ENCODE results near the gene RIMS1.

RIMS1 gene, protein sequence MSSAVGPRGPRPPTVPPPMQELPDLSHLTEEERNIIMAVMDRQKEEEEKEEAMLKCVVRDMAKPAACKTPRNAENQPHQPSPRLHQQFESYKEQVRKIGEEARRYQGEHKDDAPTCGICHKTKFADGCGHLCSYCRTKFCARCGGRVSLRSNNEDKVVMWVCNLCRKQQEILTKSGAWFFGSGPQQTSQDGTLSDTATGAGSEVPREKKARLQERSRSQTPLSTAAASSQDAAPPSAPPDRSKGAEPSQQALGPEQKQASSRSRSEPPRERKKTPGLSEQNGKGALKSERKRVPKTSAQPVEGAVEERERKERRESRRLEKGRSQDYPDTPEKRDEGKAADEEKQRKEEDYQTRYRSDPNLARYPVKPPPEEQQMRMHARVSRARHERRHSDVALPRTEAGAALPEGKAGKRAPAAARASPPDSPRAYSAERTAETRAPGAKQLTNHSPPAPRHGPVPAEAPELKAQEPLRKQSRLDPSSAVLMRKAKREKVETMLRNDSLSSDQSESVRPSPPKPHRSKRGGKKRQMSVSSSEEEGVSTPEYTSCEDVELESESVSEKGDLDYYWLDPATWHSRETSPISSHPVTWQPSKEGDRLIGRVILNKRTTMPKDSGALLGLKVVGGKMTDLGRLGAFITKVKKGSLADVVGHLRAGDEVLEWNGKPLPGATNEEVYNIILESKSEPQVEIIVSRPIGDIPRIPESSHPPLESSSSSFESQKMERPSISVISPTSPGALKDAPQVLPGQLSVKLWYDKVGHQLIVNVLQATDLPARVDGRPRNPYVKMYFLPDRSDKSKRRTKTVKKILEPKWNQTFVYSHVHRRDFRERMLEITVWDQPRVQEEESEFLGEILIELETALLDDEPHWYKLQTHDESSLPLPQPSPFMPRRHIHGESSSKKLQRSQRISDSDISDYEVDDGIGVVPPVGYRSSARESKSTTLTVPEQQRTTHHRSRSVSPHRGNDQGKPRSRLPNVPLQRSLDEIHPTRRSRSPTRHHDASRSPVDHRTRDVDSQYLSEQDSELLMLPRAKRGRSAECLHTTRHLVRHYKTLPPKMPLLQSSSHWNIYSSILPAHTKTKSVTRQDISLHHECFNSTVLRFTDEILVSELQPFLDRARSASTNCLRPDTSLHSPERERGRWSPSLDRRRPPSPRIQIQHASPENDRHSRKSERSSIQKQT (N-terminal part only)

DNA sequence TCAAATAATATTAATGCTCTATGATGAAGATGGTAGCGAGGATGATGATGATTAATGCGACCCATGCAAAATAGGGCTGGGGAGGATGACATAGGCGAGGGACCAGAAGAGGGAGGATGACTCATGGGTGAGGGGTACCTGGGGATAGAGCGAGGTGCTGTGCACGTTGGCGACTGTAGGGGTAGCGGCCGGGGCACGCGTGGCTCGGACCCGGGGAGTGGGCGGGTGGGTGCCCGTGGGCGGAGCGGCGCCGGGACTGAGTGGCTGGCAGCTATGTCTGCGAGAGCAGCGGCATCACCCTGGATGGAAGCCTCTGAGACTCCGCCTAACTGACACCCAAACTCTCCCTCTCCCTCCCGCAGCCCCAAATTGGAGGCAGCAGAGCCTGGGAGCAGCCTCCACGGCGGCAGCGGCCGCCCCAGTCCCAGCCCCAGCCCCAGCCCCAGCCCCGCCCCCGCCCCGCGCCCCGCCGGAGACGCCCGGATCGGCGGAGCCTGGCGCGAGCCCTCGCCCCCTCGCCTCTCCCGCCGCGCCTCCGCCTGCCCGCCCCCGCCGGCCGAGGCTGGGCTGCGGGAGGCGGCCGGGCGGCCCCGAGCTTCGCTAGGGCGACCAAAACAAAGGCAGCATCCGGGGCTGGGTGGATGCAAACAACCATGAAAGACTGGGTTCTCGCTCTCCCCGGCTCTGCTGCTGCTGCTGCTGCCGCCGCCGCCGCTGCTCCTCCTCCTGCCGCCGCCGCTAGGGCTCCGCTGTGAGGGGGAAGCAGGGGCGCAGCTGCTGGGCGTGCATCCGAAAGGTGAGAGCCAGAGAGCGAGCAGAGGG is at the start of gene RIMS1:
RIMS1 (plus strand) TSS at position 367 of the 822 bp plus-strand sequence. CDS start 474 bp downstream, outside the sequence.
- no peak for DNase-seq

DNA sequence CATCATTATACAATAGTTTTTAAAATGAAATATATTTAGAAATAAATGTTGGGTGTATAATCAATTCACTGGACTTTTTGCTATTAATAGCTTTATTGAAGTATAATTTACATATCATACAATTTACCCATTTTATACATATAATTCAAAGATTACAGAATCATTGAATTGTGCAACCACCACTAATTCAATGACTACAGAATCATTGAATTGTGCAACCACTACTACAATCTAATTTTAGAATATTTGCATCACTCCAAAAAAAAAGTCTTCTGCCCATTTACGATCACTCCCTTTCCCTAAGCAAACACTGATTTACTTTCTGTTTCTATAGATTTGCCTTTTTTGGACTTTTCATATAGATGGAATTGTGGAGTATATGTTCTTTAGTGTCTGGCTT is 35.1 kb upstream of the RIMS1 start:
- DNase-seq = no peak

DNA sequence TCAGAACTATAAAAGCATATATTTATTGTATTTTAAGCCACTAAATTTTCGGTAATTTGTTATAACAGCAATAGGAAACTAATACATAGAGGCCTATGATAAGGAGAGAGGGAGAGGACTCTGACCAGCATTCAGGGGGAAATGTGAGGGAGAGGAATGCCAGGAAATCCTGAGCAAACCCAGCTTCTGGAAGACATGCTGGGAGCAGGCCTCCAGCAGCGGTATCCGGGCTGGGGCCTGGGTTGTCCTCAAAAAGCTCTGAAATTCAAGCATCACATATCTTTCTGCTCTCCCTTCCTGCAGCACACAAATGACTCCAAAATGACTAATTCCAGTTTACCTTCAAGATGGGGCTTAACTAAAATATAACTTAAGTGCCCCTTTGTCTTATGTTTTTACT is 33.4 kb upstream of the RIMS1 start:
- no peak for DNase-seq

DNA sequence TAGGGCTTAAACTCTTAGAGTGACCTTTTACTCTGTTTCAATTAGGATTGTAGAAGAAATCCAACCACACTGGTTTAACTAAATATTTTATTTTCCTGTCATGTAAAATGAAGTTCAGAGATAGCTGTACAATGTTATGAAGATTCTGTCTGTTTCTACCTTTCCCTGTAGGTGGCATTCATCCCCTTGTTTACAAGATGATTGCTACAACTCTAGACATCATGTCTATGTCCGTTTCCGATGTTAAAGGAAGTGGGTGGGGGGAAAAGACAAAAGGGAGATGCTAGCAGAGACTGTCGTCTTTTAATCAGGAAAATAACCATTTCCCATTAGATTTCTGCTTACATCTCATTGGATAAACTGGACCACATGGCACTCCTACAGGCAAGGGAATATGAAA is 30.9 kb upstream of the RIMS1 start:
- no peak for DNase-seq

DNA sequence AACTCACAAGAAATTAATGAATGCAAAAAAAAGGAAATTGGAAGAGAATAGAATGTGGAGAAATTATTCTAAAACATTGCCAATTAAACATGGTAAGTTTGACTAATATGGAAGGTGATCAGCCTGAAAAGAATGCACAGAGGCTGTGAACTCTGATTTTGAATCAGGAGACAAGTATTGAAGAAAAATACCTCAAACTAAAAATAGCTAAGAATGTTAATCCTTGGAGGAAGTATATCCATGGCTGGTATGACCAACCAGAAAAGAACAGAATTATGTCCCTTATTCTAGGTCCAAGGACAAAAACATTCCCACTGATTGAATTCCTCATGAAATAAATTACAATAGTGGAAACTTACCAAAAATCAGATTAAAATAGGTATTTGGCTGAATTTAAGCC is 7.3 kb upstream of the RIMS1 start:
- DNase-seq = no peak

DNA sequence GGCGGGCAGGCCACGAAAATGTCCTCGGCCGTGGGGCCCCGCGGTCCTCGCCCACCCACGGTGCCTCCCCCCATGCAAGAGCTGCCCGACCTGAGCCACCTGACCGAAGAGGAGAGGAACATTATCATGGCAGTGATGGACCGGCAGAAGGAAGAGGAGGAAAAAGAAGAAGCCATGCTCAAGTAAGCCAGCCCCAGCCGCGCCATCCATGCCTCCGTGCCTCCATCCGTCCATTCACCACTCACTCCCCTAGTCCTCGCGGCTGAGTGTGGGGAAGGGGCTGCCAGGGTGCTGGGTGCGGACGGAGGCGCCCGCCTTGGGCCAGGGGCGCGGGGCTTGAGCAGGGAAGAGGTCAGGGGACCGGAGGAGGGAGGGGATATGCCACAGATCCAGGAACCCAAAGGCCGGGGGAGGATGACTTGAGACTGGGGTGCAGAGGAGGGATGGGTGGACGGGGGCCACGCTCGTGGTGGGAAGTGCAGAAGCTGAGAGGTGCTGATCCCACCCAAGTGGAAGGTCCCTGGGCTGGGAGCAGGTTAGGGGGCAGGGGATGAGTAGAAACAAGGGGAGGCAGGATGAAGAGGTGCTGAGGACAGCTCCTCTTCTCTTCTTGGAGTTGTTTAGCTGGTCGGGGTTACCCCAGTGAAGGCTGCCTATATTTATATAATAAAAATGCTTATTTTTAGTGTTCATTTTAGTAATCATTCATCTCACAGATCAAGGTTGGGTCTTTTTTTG is 825 bp downstream of the RIMS1 start:
- no peak for DNase-seq

DNA sequence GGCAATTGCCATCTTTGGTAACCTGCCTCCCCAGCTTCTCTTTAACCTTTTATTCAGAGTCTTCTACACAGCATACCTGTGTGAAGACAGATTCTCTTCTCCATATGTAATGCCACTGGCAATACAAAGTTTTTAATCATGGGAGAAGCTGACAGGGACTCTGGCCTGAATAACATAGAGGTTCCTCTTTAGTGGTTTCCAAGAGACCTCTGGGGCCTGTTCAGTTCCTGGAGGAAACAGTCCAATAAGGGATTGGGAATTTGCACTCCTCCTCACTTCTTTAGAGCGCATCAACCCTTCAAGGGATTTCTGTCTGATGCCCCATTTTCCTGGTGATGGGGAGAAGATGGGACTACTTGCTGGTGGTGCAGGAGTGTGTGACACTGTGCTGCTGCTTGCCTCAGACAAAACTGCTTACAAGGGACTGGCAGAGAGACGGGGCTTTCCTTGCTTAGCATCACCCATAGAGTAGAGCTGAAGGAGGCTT is 1.4 kb downstream of the RIMS1 start:
- DNase-seq = no peak

DNA sequence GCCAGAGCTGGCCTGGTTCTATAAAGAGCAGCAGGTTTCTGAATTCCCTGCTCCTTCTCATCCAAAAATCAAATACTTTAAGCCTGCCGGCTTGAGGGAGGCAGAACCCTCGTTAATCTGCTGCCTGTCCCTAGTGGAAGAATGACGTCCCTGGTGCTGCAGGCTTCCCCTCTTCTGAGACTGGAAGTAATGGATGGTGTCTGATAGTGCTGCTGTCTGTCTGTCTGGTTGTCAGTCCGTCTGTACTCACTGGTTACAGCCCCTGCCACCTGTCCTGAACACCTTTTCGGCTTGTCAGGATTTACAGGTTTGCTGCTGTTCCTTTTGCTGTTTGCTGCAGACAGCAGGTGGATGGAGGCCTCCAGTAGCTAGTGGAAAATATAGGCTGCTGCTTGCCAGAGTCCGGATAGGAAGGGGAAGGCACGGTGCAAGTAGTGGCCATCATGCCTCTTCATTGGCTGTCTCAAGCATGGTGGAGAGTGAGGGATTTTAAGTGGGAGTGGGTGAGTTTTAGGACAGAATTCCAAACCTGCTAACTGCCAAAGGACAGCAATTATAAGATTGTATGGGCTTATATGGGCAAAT is 2.5 kb downstream of the RIMS1 start:
- no peak for DNase-seq

DNA sequence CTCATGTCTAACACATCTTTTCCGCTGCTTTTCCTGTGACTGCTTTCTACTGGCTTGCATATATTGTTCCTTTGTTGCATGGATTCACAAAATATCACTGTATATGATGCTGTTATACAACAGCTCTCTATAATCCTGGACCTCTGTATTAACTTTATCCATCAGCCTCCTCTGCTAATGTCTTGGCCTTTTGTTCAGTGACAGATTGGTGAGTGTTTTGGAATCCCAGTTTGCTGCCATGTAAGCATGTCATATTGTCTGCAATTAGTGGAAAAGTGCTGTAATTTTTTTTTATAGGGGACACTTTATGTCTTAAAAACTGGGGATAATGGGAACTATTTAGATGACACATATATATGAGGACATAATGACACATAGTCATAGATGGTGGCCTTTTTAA is 3.0 kb downstream of the RIMS1 start:
- DNase-seq = no peak

DNA sequence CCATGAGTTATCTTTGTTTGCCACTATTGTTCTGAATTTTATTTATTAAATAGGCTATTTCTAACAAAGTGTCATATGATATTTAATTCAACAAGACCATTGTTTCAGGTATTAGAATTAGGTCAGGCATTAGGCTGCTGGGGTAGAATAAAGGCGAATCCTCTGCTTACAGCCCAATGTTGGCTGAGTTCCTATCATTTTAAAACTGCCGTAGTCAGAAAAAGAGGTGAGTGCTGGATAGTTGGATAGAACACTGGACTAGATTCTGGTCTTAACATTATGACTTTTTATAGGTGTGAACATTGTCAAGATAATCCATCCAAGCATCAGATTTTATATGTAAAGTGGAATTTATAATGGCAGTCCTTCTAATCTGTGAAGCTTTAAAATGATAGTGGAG is 6.3 kb downstream of the RIMS1 start:
- no peak for DNase-seq

DNA sequence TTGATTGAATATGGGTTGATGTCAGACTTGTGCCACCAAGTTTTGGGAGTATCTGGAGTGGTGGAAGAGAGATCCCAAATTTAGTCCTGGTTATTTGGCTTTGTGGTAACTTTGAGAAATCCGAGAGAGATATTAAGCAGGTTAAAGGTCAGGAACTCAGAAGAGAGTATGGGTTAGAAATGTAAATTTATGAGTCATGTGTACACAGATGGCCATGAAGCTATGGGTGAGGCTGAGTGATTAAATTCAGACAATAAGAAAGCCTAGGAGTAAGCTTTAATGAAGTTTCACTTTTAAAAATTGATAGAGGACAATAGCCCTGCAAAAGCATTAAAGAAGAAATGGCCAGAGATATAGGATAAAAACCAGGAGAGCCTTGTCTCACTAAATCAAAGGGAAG is 14.3 kb downstream of the RIMS1 start:
- DNase-seq = no peak

DNA sequence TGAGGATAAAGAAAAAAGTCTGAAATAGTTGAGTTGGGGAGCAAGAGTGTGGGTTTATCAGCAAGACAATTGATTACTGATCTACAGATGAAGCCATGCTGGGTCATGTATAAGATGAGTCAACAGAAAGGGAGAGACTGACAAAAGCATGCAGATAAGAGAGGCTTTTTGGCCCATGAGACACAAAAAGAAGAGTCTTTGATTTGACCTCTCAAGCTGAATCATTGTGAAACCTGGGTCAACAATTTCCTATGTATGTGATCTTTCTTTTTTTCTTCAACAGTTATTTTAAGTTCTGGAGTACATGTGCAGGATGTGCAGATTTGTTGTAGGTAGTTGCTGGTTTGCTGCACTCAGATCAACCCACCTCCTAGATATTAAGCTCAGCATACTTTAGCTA is 15.9 kb downstream of the RIMS1 start:
- no peak for DNase-seq

DNA sequence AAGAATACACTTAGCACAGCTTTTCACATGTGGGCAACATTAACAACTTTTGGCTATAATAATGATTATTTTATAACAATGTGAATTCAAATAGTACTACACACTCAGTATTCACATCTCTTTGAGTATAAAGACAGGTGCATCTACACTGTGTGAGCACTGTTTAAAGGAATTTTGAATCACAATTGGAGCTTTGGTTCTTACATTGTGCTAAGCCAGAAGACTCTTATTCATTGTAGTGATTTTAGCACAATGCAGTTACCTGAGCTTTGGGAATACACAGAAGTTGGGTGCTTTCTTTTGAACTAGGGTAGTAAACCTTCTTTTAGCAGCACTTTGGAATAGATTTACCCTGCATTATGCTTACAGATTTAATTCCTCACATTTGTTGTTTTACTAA is 20.5 kb downstream of the RIMS1 start:
- DNase-seq = no peak

DNA sequence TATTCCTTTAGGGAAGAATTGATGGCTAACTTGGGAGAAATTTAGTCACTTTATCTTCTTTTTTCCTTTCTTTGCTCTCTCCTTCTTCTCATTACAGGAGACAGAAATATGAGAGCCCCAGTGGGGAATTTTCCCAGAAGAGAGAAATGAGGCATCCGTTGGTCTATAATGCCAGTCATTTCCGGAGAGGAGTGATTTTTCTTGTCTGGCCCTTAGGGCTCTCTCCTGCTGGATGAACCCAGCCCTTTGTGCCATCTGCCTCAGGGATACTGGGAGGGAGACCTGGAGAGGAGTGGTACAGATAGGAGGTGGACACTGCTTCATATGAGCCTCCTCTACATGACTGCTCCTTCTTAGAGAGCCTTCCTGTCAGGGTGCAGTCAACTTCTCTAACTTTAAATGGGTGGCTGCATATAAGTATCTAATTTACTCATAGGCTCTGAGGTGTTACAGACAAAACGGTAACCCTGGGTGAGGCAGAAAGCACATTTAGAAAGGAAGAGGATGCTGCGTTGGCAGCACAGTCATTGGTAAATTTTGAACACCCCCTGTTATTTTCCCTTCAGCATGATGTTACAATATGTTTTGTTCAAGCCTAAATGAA is 21.9 kb downstream of the RIMS1 start:
- DNase-seq = no peak

DNA sequence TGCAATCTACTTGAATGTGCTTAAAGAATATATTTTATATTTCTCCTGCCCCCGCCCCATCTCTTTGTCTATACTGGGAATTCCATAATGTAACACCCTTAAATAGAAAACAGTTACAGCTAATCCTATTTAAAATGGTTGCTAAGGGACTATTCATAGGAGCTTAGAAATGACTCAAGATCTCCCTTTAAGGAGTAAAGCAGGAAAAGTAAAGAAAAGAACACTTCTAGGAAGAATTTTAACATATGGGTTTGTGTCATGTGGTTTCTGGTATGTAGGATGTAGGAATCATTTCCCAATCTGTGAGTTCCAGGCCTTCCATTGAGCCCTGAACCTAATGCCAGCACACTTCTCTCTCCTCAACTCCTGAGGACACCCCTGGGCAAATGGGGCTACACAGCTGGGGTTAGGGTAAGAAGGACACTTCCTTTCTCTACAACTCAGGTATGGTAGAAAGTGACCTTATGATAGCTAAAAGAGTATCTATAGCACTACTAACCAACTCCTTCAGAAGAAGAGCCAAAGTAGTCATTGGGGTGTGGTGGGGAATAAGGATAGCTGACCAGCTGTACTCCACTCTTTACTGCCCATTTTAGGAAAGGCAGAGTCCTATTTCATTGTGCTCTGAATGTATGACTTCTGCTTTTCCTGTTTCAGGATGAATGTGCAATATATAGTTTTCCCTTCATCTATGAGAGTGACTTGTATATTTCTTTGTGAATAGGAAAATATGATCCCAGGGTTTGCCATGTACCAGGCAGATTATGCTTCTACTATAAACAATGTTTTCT is 27.3 kb downstream of the RIMS1 start:
- no peak for DNase-seq

DNA sequence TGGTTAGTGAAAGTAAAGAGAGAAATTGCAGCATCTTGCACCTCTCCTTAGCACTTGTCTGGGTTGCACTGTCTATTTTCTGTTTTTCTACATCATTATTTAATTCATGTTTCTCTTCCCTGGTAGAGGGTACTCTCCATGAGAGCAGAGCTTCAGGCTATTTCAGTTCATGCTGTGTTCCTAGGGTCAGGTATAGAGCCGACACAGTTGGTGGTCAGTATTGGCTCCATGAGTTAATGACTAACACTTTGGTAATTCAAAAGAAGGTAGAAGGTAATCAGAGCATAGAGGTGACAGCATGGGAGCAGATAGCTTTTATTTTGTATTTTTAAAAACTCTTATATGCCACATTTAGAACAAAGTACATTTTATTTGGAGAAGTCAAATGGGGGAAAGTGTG is 42.7 kb downstream of the RIMS1 start:
- DNase-seq = no peak

DNA sequence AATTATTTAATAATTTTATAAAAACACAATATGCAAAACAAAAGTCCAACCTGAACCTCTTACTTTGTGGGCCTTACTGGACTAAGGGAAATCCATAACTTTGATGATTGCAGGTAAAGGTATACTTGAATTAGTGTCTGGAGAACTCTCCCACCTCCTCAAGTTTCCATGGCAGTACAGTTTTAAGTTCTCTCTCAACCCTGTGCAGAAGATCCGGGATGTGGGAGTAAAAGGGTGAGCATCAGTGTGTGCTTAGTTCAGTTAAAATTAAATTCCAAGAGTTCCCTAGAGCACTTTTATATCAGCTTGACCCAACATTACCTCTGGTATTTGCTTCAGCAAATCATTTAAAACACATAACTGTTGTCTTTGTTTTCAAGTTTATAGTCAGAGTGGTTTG is 47.5 kb downstream of the RIMS1 start:
- DNase-seq = no peak

DNA sequence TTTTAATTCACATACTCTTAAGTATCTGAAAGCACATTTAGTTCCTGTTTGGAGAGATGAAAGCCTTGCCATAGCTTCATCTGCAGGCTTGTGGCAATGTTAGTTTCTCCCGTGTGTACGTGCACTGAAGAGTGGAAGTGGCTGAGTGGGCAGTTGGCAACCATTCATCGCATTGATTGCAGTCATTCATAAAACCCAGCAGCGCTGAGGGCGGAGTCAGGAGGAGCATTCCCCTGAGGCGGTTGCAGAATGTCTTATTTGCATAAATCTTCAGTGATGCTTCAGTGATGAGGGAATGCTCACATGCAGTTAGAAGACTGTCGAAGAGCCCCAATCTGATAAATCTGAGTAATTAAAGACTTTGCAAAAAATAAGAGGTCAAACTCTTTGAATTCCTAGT is 79.1 kb downstream of the RIMS1 start:
- no peak for DNase-seq

DNA sequence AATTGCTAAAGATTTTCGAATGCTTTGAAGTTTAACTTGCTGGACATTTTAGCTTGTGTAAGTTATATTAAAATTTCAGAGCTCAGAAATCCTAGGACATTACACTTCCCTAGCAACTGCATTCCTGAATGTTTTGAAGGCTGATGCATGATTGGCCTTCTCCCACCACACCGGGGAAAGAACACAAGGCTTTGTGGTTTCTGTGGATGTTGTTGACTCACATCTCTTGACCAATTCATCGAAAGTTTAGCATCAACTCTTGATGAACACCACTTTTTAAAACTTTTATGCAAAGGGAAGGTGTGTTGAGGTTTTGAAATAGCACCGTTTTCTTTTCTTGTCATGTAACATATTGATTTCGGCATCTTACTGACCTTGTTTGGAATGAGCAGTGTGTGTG is 81.1 kb downstream of the RIMS1 start:
- DNase-seq = no peak

DNA sequence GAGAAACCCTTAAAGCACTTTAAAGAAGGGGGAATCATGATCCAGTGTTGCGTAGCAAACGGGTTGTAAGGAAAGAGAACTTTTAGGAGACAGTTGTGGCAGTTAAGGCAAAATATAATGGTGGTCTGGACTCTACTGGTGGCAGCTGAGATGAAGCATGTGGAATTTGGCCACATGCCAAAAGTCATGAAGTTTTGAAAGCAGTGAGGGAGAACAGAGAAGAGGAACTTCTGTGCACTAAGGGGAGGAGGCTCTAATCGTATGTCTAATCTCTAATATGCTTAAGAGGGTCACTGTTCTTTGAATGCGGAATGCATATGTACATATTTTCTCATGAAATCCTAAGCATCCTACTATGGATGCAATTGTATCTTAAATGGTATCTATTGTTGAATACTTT is 91.5 kb downstream of the RIMS1 start:
- no peak for DNase-seq
